Epithelial cell of esophagus (primary cell): ENCODE data around the gene AFAP1L2.

Source experiments
- DNase-seq: peaks from one replicate; pipeline ENCODE4 v3.0.0; 2010; ENCODE audit warnings: low read depth
- H3K4me3 ChIP-seq: 2 replicates; pipeline ENCODE4 v1.5.1; 2011; ENCODE audit warnings: mild to moderate bottlenecking, low read length, control low read depth
- CTCF ChIP-seq: IDR thresholded peaks from 2 replicates; pipeline ENCODE4 v1.5.1; 2011; ENCODE audit warnings: low read depth, mild to moderate bottlenecking, low read length, control low read depth, inconsistent platforms; ENCODE audit not compliant: insufficient read depth; ENCODE audit errors: missing control alignments

Gene AFAP1L2

GRCh38 chr10:114284346-114285071 is 119.8 kb downstream of the AFAP1L2 start:
- no peak for DNase-seq
- no peak for TF ChIP-seq CTCF
- H3K4me3 ChIP-seq = no peak overlapping the region

DNA sequence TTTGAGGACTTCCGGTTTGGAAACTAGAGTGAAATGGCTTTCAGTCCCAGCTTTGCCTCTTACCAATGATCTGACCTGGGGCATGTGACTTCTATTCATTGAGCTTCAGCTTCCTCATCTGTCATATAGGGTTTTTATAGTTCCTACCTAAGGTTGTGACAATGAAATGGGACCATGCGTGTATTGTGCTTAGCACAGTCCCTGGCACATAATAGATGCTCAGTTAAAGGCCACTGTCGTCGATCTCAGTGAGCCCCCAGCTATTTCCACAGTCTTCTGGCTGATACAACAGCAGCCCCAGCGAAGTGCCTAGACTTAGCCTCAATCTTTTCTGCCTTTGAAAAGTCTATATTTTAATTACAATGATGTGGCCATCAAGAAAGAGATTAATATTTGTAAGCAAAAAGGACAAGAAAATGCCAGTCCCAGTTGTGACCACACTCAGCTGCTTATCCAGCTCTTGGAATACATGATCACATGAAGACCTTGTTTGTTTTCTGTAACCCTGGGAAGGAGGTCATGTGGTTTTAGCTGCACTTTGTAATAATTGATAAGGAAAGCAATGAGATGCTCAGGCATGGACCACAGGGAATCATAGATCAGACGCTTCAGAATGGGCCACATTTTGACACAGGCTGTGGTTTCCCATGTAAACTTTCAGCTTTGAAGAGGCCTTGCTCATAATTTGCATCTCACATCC is 120.6 kb downstream of the AFAP1L2 start:
- no peak for DNase-seq
- TF ChIP-seq CTCF = no peak
- no peak overlapping the region for H3K4me3 ChIP-seq

DNA sequence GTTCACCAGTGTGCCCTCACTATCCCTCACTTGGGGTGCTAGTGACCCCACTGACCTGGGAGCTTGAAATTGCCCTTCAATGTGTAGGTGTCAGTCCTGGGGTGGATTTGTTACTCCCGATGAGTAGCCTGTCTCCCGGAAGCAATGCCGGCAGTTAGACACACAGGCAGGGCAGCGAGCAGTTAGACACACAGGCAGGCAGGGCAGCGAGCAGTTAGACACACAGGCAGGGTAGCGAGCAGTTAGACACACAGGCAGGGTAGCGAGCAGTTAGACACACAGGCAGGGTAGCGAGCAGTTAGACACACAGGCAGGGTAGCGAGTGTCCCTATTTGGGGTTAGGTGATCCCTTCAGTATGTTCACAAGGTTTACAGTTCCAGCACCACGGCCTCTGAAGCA is 121.2 kb downstream of the AFAP1L2 start:
- DNase-seq = no peak
- H3K4me3 ChIP-seq = no peak overlapping the region
- TF ChIP-seq CTCF = no peak

DNA sequence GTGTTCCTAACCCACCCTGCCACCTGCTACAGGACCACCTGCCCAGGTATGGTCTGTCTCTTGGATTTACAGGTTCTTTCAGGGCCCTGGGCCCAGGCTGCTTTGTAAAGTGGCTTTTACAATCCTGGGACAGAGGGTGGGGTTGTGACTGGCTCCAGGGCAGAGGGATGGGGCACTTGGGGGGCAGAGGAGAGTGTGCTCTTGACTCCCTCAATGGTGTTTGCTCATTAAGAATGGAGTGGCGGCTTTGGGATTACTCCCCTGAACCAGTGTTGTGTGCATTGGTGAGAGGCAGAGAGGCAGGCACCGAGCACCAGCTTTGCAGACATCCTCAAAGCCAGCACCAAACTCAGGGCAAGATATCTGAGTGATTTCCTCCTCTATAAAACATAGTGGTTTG is 121.8 kb downstream of the AFAP1L2 start:
- no peak overlapping the region for H3K4me3 ChIP-seq
- TF ChIP-seq CTCF = no peak
- DNase-seq = no peak

- no peak for DNase-seq
- H3K4me3 ChIP-seq = no peak overlapping the region
- TF ChIP-seq CTCF = no peak
Observed at GRCh38 chr10:114281461-114281860, 122.8 kb downstream of the AFAP1L2 start.

DNA sequence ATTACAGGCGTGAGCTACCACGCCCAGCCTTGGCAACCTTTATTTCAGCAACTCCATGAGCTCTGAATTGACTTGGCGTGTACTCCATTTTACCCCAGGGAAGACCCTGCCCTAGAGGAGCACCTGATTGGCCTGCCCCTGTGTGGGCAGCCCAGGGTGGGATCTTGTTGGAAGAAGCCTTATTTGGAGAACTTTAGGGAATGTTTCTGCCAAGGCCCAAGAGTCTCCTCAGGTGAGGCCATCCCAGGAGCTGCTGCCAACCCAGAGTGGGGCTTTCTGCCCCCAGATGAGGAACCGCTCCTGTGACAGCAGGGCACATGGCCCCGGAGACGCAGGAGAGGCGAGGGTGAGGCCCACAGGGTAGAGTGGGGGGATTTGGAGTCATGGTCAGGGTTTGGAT is 123.3 kb downstream of the AFAP1L2 start:
- no peak for TF ChIP-seq CTCF
- H3K4me3 ChIP-seq = no peak overlapping the region
- DNase-seq = no peak
